H1 (cell line): ENCODE results near the gene TMEM156. TPM values are rescaled to one million over a fixed set of nuclear protein-coding genes. Genes with fewer than 3 reads are reported as not detected.

ENCODE experiments used
- CTCF ChIA-PET: fragments of 300-600 bp; sonication (Branson Sonifier 250); formaldehyde crosslinking; loops from one replicate; lab custom pipeline; 2021; ENCODE audit not compliant: partially characterized antibody; lab: Charles Lee
- POLR2A ChIA-PET: fragments of 300-600 bp; sonication (Branson Sonifier 250); formaldehyde crosslinking; loops from one replicate; lab custom pipeline; 2021; ENCODE audit warnings: inconsistent platforms; ENCODE audit not compliant: partially characterized antibody; lab: Charles Lee
- DNase-seq, 2 experiments: peaks; one replicate each; pipeline versions ENCODE4 v3.0.0 to v3.0.0-alpha.2; 2010 to 2022; ENCODE audit warnings: low spot score in 2 of 2, low read depth in 1 of 2, mixed read lengths in 1 of 2
- FAIRE-seq: peaks from 2 replicates; lab custom pipeline; 2011; peaks lifted over from hg19 to GRCh38; lab: Jason Lieb, UNC
- H2AFZ ChIP-seq: 2 replicates; pipeline ENCODE4 v1.8.1; 2012; ENCODE audit warnings: low read length, inconsistent platforms
- H2AK5ac ChIP-seq: 2 replicates; pipeline ENCODE4 v1.6.1; 2013; ENCODE audit warnings: low read depth, low read length
- H2BK120ac ChIP-seq: replicated peaks from 2 replicates; pipeline ENCODE3; 2013; ENCODE audit warnings: low read depth, low read length, inconsistent platforms
- H2BK12ac ChIP-seq: 2 replicates; pipeline ENCODE4 v1.6.1; 2013; ENCODE audit warnings: low read depth, low read length
- H2BK15ac ChIP-seq: 2 replicates; pipeline ENCODE4 v1.6.1; 2013; ENCODE audit warnings: low read length
- H2BK20ac ChIP-seq: 2 replicates; pipeline ENCODE4 v1.6.1; 2013; ENCODE audit warnings: low read length
- H2BK5ac ChIP-seq: 2 replicates; pipeline ENCODE4 v1.6.1; 2013; ENCODE audit warnings: low read depth, low read length
- H3K14ac ChIP-seq: 2 replicates; pipeline ENCODE4 v1.6.1; 2013; ENCODE audit warnings: inconsistent platforms; ENCODE audit not compliant: insufficient read length
- H3K18ac ChIP-seq: 2 replicates; pipeline ENCODE4 v1.6.1; 2013; ENCODE audit warnings: low read length; ENCODE audit errors: extremely low read depth
- H3K23ac ChIP-seq: 2 replicates; pipeline ENCODE4 v1.6.1; 2013; ENCODE audit warnings: inconsistent platforms; ENCODE audit not compliant: insufficient read length
- H3K23me2 ChIP-seq: 2 replicates; pipeline ENCODE4 v1.6.1; 2013; ENCODE audit warnings: low read depth, low read length
- H3K27ac ChIP-seq: 2 replicates; pipeline ENCODE4 v1.6.1; 2011; ENCODE audit warnings: low read depth, low read length, inconsistent platforms
- H3K27me3 ChIP-seq, 4 experiments: replicated peaks in 1 of 4; 1 replicate in 1 of 4; 2 replicates in 3 of 4; pipeline versions ENCODE4 v1.6.1 to v1.8.1; 2011 to 2013; ENCODE audit warnings: low read length in 3 of 4, mild to moderate bottlenecking in 3 of 4, inconsistent platforms in 2 of 4, mixed read lengths in 2 of 4, moderate library complexity in 1 of 4; ENCODE audit not compliant: control insufficient read depth in 3 of 4, insufficient read depth in 3 of 4; ENCODE audit errors: extremely low read depth in 1 of 4
- H3K36me3 ChIP-seq, 4 experiments: 2 replicates each; pipeline versions ENCODE4 v1.6.1 to v1.8.1; 2011 to 2013; ENCODE audit warnings: mild to moderate bottlenecking in 4 of 4, low read length in 3 of 4, moderate library complexity in 2 of 4, control low read depth in 1 of 4, inconsistent platforms in 1 of 4; ENCODE audit not compliant: insufficient read depth in 4 of 4, control insufficient read depth in 2 of 4
- H3K4ac ChIP-seq: replicated peaks from 2 replicates; pipeline ENCODE3; 2013; ENCODE audit warnings: low read length, low read depth, mixed read lengths, inconsistent platforms; ENCODE audit not compliant: insufficient read length
- H3K4me1 ChIP-seq, 4 experiments: replicated peaks in 1 of 4; 1 replicate in 1 of 4; 2 replicates in 3 of 4; pipeline versions ENCODE4 v1.6.1 to v1.8.1; 2011 to 2013; ENCODE audit warnings: low read length in 3 of 4, inconsistent platforms in 2 of 4, mixed read lengths in 1 of 4; ENCODE audit not compliant: insufficient read depth in 4 of 4, control insufficient read depth in 3 of 4
- H3K4me2 ChIP-seq, 2 experiments: 2 replicates each; pipeline versions ENCODE4 v1.6.1 to v1.8.1; 2011 to 2013; ENCODE audit warnings: low read depth in 2 of 2, low read length in 2 of 2, control low read depth in 1 of 2, inconsistent platforms in 1 of 2, mild to moderate bottlenecking in 1 of 2; ENCODE audit not compliant: insufficient read depth in 1 of 2
- H3K4me3 ChIP-seq, 4 experiments: fragments of 200-600, 300-600 bp in 1 of 4; sonication (generic), shearing (Covaris generic), sonication (Bioruptor Twin) in 1 of 4; 2 replicates each; pipeline versions ENCODE4 v1.5.1 to v1.8.1; 2011 to 2016; ENCODE audit warnings: low read length in 4 of 4, low read depth in 3 of 4, control low read depth in 2 of 4, inconsistent platforms in 2 of 4, mild to moderate bottlenecking in 2 of 4, mixed read lengths in 1 of 4, moderate library complexity in 1 of 4; ENCODE audit not compliant: insufficient read depth in 2 of 4; ENCODE audit errors: extremely low read depth in 1 of 4
- H3K56ac ChIP-seq: replicated peaks from 2 replicates; pipeline ENCODE3; 2013; ENCODE audit warnings: low read depth, mild to moderate bottlenecking, mixed read lengths, low read length, inconsistent platforms; ENCODE audit not compliant: insufficient read length
- H3K79me1 ChIP-seq: 2 replicates; pipeline ENCODE4 v1.6.1; 2013; ENCODE audit warnings: low read depth, low read length, control low read depth
- H3K79me2 ChIP-seq, 2 experiments: 2 replicates each; pipeline versions ENCODE4 v1.6.1 to v1.8.1; 2012 to 2013; ENCODE audit warnings: low read length in 2 of 2, mild to moderate bottlenecking in 2 of 2, inconsistent platforms in 1 of 2; ENCODE audit not compliant: insufficient read depth in 2 of 2, control insufficient read depth in 1 of 2
- H3K9ac ChIP-seq, 4 experiments: replicated peaks in 1 of 4; 1 replicate in 1 of 4; 2 replicates in 3 of 4; pipeline versions ENCODE4 v1.6.1 to v1.8.1; 2011 to 2013; ENCODE audit warnings: low read depth in 3 of 4, low read length in 3 of 4, control low read depth in 2 of 4, mild to moderate bottlenecking in 2 of 4, moderate library complexity in 2 of 4, inconsistent platforms in 1 of 4; ENCODE audit errors: extremely low read depth in 1 of 4
- H3K9me3 ChIP-seq, 2 experiments: 2 replicates each; pipeline versions ENCODE4 v1.6.1 to v1.8.1; 2012 to 2013; ENCODE audit warnings: mild to moderate bottlenecking in 2 of 2, moderate library complexity in 2 of 2, control low read depth in 1 of 2, inconsistent platforms in 1 of 2, low read depth in 1 of 2, low read length in 1 of 2, mixed read lengths in 1 of 2; ENCODE audit not compliant: insufficient read depth in 2 of 2
- H4K20me1 ChIP-seq, 2 experiments: replicated peaks in 1 of 2; 2 replicates each; pipeline versions ENCODE3 to v1.8.1; 2011 to 2013; ENCODE audit warnings: inconsistent platforms in 2 of 2, low read length in 2 of 2, mild to moderate bottlenecking in 1 of 2; ENCODE audit not compliant: insufficient read depth in 2 of 2, control insufficient read depth in 1 of 2
- H4K5ac ChIP-seq: 2 replicates; pipeline ENCODE4 v1.6.1; 2013; ENCODE audit warnings: low read length, low read depth, mixed read lengths, inconsistent platforms; ENCODE audit not compliant: insufficient read length
- H4K8ac ChIP-seq: 2 replicates; pipeline ENCODE4 v1.8.0; 2013; ENCODE audit warnings: mild to moderate bottlenecking, moderate library complexity, low read length, inconsistent platforms; ENCODE audit not compliant: insufficient read depth; ENCODE audit errors: extremely low read depth
- H4K91ac ChIP-seq: replicated peaks from 2 replicates; pipeline ENCODE3; 2013; ENCODE audit warnings: low read length, mixed read lengths, inconsistent platforms; ENCODE audit not compliant: insufficient read length
- CBX8 ChIP-seq: fragments of 300-800, 300-1000 bp; sonication (generic); IDR thresholded peaks from 2 replicates; pipeline ENCODE4 v1.7.1; 2016; ENCODE audit warnings: low read depth, low read length, borderline replicate concordance
- CHD1 ChIP-seq: IDR thresholded peaks from 2 replicates; pipeline ENCODE4 v1.6.1; 2012; ENCODE audit warnings: low read depth, low read length, improper control_type of control experiment
- EGR1 ChIP-seq: IDR thresholded peaks from 2 replicates; pipeline ENCODE4 v1.6.1; 2011; ENCODE audit warnings: low read depth, low read length, borderline replicate concordance
- GTF2F1 ChIP-seq: IDR thresholded peaks from 2 replicates; pipeline ENCODE4 v1.6.1; 2012; ENCODE audit warnings: low read depth, low read length, improper control_type of control experiment, borderline replicate concordance
- HDAC6 ChIP-seq: IDR thresholded peaks from one replicate; pipeline ENCODE4 v1.7.1; 2012; ENCODE audit warnings: low read depth, mild to moderate bottlenecking, inconsistent platforms, low read length, moderate library complexity
- JUN ChIP-seq: IDR thresholded peaks from 2 replicates; pipeline ENCODE4 v1.6.1; 2011; ENCODE audit warnings: low read depth, mild to moderate bottlenecking, improper control_type of control experiment, low read length
- KDM1A ChIP-seq: fragments of 200-600, 300-600 bp; sonication (generic); IDR thresholded peaks from 2 replicates; pipeline ENCODE4 v1.7.1; 2016; ENCODE audit warnings: mild to moderate bottlenecking, low read length, borderline replicate concordance
- KDM4A ChIP-seq: IDR thresholded peaks from one replicate; pipeline ENCODE4 v1.7.1; 2012; ENCODE audit warnings: low read depth, mild to moderate bottlenecking, moderate library complexity, low read length, inconsistent platforms; ENCODE audit not compliant: severe bottlenecking
- POLR2AphosphoS5 ChIP-seq: IDR thresholded peaks from 2 replicates; pipeline ENCODE4 v1.6.1; 2011; ENCODE audit warnings: low read depth, low read length
- POU5F1 ChIP-seq: IDR thresholded peaks from 2 replicates; pipeline ENCODE4 v1.6.1; 2011; ENCODE audit warnings: low read depth, mild to moderate bottlenecking, low read length, moderate library complexity
- SAP30 ChIP-seq: fragments of 300-600 bp; sonication (generic); IDR thresholded peaks from 2 replicates; pipeline ENCODE4 v1.7.1; 2012; ENCODE audit warnings: low read length, moderate library complexity, mild to moderate bottlenecking, inconsistent platforms; ENCODE audit not compliant: insufficient read depth, insufficient replicate concordance
- SIX5 ChIP-seq: IDR thresholded peaks from 2 replicates; pipeline ENCODE4 v1.6.1; 2011; ENCODE audit warnings: mild to moderate bottlenecking, low read depth, low read length
- SP1 ChIP-seq: IDR thresholded peaks from 2 replicates; pipeline ENCODE4 v1.6.1; 2011; ENCODE audit warnings: low read depth, low read length
- SUZ12 ChIP-seq: fragments of 200-600 bp; sonication (generic); IDR thresholded peaks from 2 replicates; pipeline ENCODE4 v1.6.1; 2012; ENCODE audit warnings: mild to moderate bottlenecking, inconsistent platforms, low read length, moderate library complexity, mixed read lengths
- TCF12 ChIP-seq: IDR thresholded peaks from 2 replicates; pipeline ENCODE4 v1.6.1; 2011; ENCODE audit warnings: low read depth, mild to moderate bottlenecking, low read length
- ZNF274 ChIP-seq: IDR thresholded peaks from 2 replicates; pipeline ENCODE4 v1.7.0; 2012; ENCODE audit warnings: low read length, borderline replicate concordance; ENCODE audit errors: extremely low read depth
- WGBS, 2 experiments: shearing (Covaris generic) in 1 of 2; methylation state at CpG; one replicate each; pipeline versions ENCODE4 v1.1.6 to v1.1.7; 2013 to 2015; ENCODE audit warnings: low lambda C conversion rate in 2 of 2, mixed read lengths in 2 of 2, inconsistent platforms in 1 of 2, low coverage in 1 of 2, missing lambda C conversion rate in 1 of 2; ENCODE audit not compliant: insufficient replicate concordance in 2 of 2, insufficient coverage in 1 of 2, insufficient read length in 1 of 2; ENCODE audit errors: extremely low coverage in 1 of 2, missing lambda C conversion rate in 1 of 2; 5-methylcytosine and 5-hydroxymethylcytosine counted together
- polyA plus RNA-seq, 7 experiments: library from polyadenylated mRNA; depleted of rRNA in 3 of 7; stranded (reverse) in 5 of 7; unstranded in 2 of 7; fragments of >200 nt in 5 of 7; fragments of 200-250 nt in 2 of 7; gene quantifications; 1 replicate in 5 of 7; 2 replicates in 1 of 7; 4 replicates in 1 of 7; pipeline versions ENCODE4 v1.2.1 to v1.2.3, GENCODE V29; 2011 to 2013; ENCODE audit warnings: missing spikeins in 2 of 7, mixed read lengths in 2 of 7
- total RNA-seq: library from RNA; stranded (reverse); fragmentation: NEBNext Ultra II Directional; extraction: Animal tissue kit (Norgen Biotek cat#: 25700); gene quantifications from 2 replicates; pipeline ENCODE4 v1.2.1, GENCODE V29; 2021

TMEM156 gene
- total and polyA plus RNA-seq, 2 of the 8 experiments (the other 6 are each of a cell fraction or from before 2014, with no cell fraction given), result not detected

DNA sequence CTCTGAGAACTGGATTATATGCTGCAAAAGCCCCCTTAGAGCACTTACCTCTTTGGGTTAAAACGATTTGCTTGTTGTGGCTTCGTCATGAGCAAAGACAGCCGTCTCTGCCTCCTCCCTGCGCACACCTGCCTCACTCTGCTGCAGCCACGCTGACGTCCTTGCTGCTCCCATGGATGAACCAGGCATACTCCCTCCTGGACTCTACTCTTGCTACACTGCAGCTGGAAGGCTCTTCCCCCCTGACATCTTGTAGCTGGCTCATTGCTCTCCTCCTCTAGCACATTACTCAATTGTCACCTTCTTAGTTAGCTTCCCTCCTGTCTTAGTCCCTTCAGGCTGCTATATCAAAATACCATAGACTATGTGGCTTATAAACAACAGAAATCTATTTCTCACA lies 105.3 kb downstream of the TMEM156 start:
- Histone ChIP-seq H3K79me1 (no peaks in the 10 kb centered on the region), H3K9ac (no peak overlapping the region), H4K5ac (no peak overlapping the region), H3K23ac (no peak overlapping the region), H3K4me2 (no peak overlapping the region), H3K27me3 (no peaks in the 10 kb centered on the region), H3K79me2 (no peaks in the 10 kb centered on the region), H3K9me3 (no peaks in the 10 kb centered on the region), H3K18ac (no peak overlapping the region)
- WGBS, 2 experiments, result 91% methylated on average over 6 of the region's 6 CpGs; no CpG with 5 or more reads in 1 of the 2 experiments
- TF ChIP-seq POU5F1 (no peak), HDAC6 (no peak), TCF12 (no peak), POLR2AphosphoS5 (no peak), SIX5 (no peak), GTF2F1 (no peak), SUZ12 (no peak), KDM4A (no peak), CHD1 (no peak), CBX8 (no peak), EGR1 (no peak), ZNF274 (no peak), SP1 (no peak), SAP30 (no peak), KDM1A (no peak), JUN (no peak)
- TF ChIP-seq, all 59 proteins: peak for 0
- Histone ChIP-seq H2BK12ac (no peak overlapping the region), H2AK5ac (no peak overlapping the region), H3K4ac (no peak overlapping the region), H4K20me1 (no peaks in the 10 kb centered on the region), H4K8ac (no peak overlapping the region), H2BK15ac (no peak overlapping the region), H2BK20ac (no peak overlapping the region), H3K4me3 (no peak overlapping the region), H3K27ac (no peak overlapping the region), H3K14ac (no peak overlapping the region), H3K36me3 (no peaks in the 10 kb centered on the region), H3K4me1 (peaks cover 0 to 3% (median 0%) of the 10 kb centered on the region in 4 experiments; a peak in 2 of 7 replicates), H4K91ac (no peak overlapping the region), H2BK120ac (no peak overlapping the region), H2BK5ac (no peak overlapping the region), H3K23me2 (no peaks in the 10 kb centered on the region), H3K56ac (no peak overlapping the region), H2AFZ (no peak overlapping the region)
- POLR2A ChIA-PET, result no interaction called here
- FAIRE-seq, result no peak
- DNase-seq, result no peak
- CTCF ChIA-PET, result interaction anchor here (0.6 to 1.4 kb wide), 6 partner anchors 18 to 208 kb away, joined by 3 read pairs; no protein-coding TSS in a partner anchor
